ENCODE measurements around the gene CAPN6. TPM values are rescaled to one million over a fixed set of nuclear protein-coding genes. Genes with fewer than 3 reads are reported as not detected.

The CAPN6 gene
- total RNA-seq, 1 experiment from 2014 or later = 0.10 TPM

DNA sequence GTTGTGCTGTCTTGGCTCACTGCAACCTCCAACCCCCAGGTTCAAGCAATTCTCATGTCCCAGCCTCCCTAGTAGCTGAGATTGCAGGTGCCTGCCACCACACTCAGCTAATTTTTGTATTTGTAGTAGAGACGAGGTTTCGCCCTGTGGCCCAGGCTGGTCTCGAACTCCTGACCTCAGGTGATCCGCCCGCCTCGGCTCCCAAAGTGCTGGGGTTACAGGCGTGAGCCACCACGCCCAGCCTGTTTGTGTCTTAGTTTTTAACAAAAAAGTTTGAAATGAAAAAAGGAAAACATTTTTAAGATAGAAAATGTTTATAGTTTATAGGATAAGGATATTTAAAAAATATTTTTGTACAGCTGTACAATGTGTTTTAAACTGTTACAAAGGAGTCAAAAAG, 62.4 kb downstream of the CAPN6 start:
- H3K9me3 ChIP-seq (ENCODE audit: control insufficient read depth in 1 of 2, insufficient read depth in 1 of 2, low read depth in 1 of 2, low read length in 2 of 2) = no peaks in the 10 kb centered on the region
- no peak overlapping the region for H3K4me2 ChIP-seq (ENCODE audit: low read length)
- no peaks in the 10 kb centered on the region for H4K20me1 ChIP-seq (ENCODE audit: insufficient read depth)
- no TSS peak for BruUV-seq (replicated peaks)
- no peak overlapping the region for H3K4me3 ChIP-seq (replicated peaks in 1 of 2; ENCODE audit: low read depth in 1 of 2, low read length in 2 of 2)
- H3K36me3 ChIP-seq (ENCODE audit: control insufficient read depth in 1 of 2, insufficient read depth in 2 of 2, low read length in 2 of 2) = no peaks in the 10 kb centered on the region
- intact Hi-C loops (cut with micrococcal nuclease) = no loop called here
- ATAC-seq = no peak
- no peak for DNase-seq (ENCODE audit: low read depth, low spot score)
- ChIA-PET CTCF (no interaction called here), RAD21 (ENCODE audit: low non-redundant PET in 1 of 2, low total read pairs in 2 of 2, uncharacterized antibody in 2 of 2, unreplicated experiment in 2 of 2) (no interaction called here), POLR2A (no interaction called here)
- peaks cover 3% of the 10 kb centered on the region for H3K27me3 ChIP-seq (ENCODE audit: insufficient read depth, low read length)
- H3K79me2 ChIP-seq (ENCODE audit: insufficient read depth, low read length) = no peaks in the 10 kb centered on the region
- TF ChIP-seq EZH2 (IDR thresholded peaks at IDR 0.05) (no peak), YY1 (IDR thresholded peaks at IDR 0.05; ENCODE audit: extremely low read depth, insufficient replicate concordance, low read depth, low read length) (no peak), CEBPB (IDR thresholded peaks at IDR 0.05; ENCODE audit: low read depth) (no peak), JUND (IDR thresholded peaks at IDR 0.05) (no peak), TCF7L2 (IDR thresholded peaks at IDR 0.05; ENCODE audit: borderline replicate concordance, extremely low read depth, insufficient read depth, insufficient read length) (no peak), EGR1 (IDR thresholded peaks at IDR 0.05; ENCODE audit: low read depth) (no peak), SRF (IDR thresholded peaks at IDR 0.05; ENCODE audit: low read depth) (no peak), FOSL1 (IDR thresholded peaks at IDR 0.05; ENCODE audit: low read depth) (no peak), ZBTB33 (IDR thresholded peaks at IDR 0.05; ENCODE audit: extremely low read depth, insufficient replicate concordance, low read length) (no peak), ATF3 (IDR thresholded peaks at IDR 0.05) (no peak), ZNF274 (IDR thresholded peaks at IDR 0.05; ENCODE audit: low read depth, low read length) (no peak), POLR2AphosphoS5 (IDR thresholded peaks at IDR 0.05; ENCODE audit: low read depth, low read length) (no peak), ZFX (IDR thresholded peaks at IDR 0.05) (no peak), POLR2A (IDR thresholded peaks at IDR 0.05; ENCODE audit: borderline replicate concordance, extremely low read depth, insufficient read depth, insufficient read length) (no peak)
- TF ChIP-seq, protein P1, sequence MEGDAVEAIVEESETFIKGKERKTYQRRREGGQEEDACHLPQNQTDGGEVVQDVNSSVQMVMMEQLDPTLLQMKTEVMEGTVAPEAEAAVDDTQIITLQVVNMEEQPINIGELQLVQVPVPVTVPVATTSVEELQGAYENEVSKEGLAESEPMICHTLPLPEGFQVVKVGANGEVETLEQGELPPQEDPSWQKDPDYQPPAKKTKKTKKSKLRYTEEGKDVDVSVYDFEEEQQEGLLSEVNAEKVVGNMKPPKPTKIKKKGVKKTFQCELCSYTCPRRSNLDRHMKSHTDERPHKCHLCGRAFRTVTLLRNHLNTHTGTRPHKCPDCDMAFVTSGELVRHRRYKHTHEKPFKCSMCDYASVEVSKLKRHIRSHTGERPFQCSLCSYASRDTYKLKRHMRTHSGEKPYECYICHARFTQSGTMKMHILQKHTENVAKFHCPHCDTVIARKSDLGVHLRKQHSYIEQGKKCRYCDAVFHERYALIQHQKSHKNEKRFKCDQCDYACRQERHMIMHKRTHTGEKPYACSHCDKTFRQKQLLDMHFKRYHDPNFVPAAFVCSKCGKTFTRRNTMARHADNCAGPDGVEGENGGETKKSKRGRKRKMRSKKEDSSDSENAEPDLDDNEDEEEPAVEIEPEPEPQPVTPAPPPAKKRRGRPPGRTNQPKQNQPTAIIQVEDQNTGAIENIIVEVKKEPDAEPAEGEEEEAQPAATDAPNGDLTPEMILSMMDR (IDR thresholded peaks at IDR 0.05 in 2 of 3, conservative IDR thresholded peaks at IDR 0.05 in 1 of 3; ENCODE audit: borderline replicate concordance in 1 of 3, insufficient read depth in 1 of 3, low read depth in 2 of 3, low read length in 2 of 3) = no peak
- H3K27ac ChIP-seq (ENCODE audit: low read depth, low read length) = no peak overlapping the region
- H2AFZ ChIP-seq (ENCODE audit: low read depth, low read length, poor library complexity, severe bottlenecking) = no peak overlapping the region
- no peaks in the 10 kb centered on the region for H3K9me2 ChIP-seq (ENCODE audit: insufficient read depth)
- H3K9ac ChIP-seq (ENCODE audit: low read length) = no peak overlapping the region
- H3K4me1 ChIP-seq (ENCODE audit: control insufficient read depth in 1 of 2, insufficient read depth in 2 of 2, low read length in 2 of 2) = no peaks in the 10 kb centered on the region
